OCI-LY7 (cell line): Measurements from ENCODE around the gene TPBGL. TPM values are rescaled to one million over a fixed set of nuclear protein-coding genes. Genes with fewer than 3 reads are reported as not detected.

Experiments
- BruUV-seq: library from RNA; stranded (reverse); fragments of 400-500 nt; replicated peaks from 2 replicates; lab custom pipeline; 2021; lab: Mats Ljungman, UMichigan
- CTCF ChIA-PET: fragments of 300-600 bp; sonication (Branson Sonifier 250); formaldehyde crosslinking; loops from one replicate; lab custom pipeline; 2022; ENCODE audit warnings: antibody characterized with exemption; ENCODE audit not compliant: unreplicated experiment; lab: Charles Lee
- POLR2A ChIA-PET: fragments of 300-600 bp; sonication (Branson Sonifier 250); formaldehyde crosslinking; loops from one replicate; lab custom pipeline; 2022; ENCODE audit warnings: antibody characterized with exemption; lab: Charles Lee
- DNase-seq: peaks from one replicate; pipeline ENCODE4 v3.0.0-alpha.2; 2015; ENCODE audit warnings: low spot score
- H2AFZ ChIP-seq: fragments of 200-600 bp; sonication (generic), shearing (Covaris generic); 2 replicates; pipeline ENCODE4 v1.6.1; 2014; ENCODE audit warnings: mild to moderate bottlenecking, antibody characterized with exemption, low read length, moderate library complexity
- H3K27ac ChIP-seq: fragments of 200-600 bp; sonication (generic); 2 replicates; pipeline ENCODE4 v1.5.1; 2014; ENCODE audit warnings: mixed run types, low read depth, mild to moderate bottlenecking, moderate library complexity, low read length, inconsistent platforms; ENCODE audit not compliant: poor library complexity, severe bottlenecking
- H3K36me3 ChIP-seq: fragments of 200-600 bp; sonication (generic); 2 replicates; pipeline ENCODE4 v1.6.1; 2014; ENCODE audit warnings: mild to moderate bottlenecking, antibody characterized with exemption, low read length, moderate library complexity, mixed read lengths; ENCODE audit not compliant: insufficient read depth
- H3K4me1 ChIP-seq: fragments of 200-600 bp; sonication (generic); 2 replicates; pipeline ENCODE4 v1.5.1; 2014; ENCODE audit warnings: mild to moderate bottlenecking, low read length; ENCODE audit not compliant: insufficient read depth, poor library complexity, severe bottlenecking
- H3K4me2 ChIP-seq: fragments of 200-600 bp; sonication (generic); 2 replicates; pipeline ENCODE4 v1.6.1; 2014; ENCODE audit warnings: mild to moderate bottlenecking, low read length
- H3K4me3 ChIP-seq: fragments of 200-600 bp; sonication (generic); 2 replicates; pipeline ENCODE4 v1.5.1; 2014; ENCODE audit warnings: mild to moderate bottlenecking, low read depth, low read length; ENCODE audit not compliant: poor library complexity, severe bottlenecking
- H3K79me2 ChIP-seq: fragments of 200-600 bp; sonication (generic); 2 replicates; pipeline ENCODE4 v1.6.1; 2016; ENCODE audit warnings: low read depth, mild to moderate bottlenecking, low read length, moderate library complexity, mixed read lengths; ENCODE audit not compliant: insufficient read depth
- H3K9me2 ChIP-seq: fragments of 200-600 bp; sonication (generic); 2 replicates; pipeline ENCODE4 v1.6.1; 2016; ENCODE audit warnings: mild to moderate bottlenecking, low read length, mixed read lengths; ENCODE audit not compliant: insufficient read depth
- H3K9me3 ChIP-seq: fragments of 200-600 bp; sonication (generic); 2 replicates; pipeline ENCODE4 v1.6.1; 2014; ENCODE audit warnings: mild to moderate bottlenecking, mixed run types, low read length, mixed read lengths
- H4K20me1 ChIP-seq: fragments of 200-600 bp; sonication (generic); 2 replicates; pipeline ENCODE4 v1.6.1; 2014; ENCODE audit warnings: mild to moderate bottlenecking, antibody characterized with exemption, low read length, moderate library complexity, mixed read lengths; ENCODE audit not compliant: insufficient read depth
- CTCF ChIP-seq: fragments of 200-600 bp; sonication (generic); conservative IDR thresholded peaks from 2 replicates; pipeline ENCODE4 v1.5.1; 2014; ENCODE audit warnings: mild to moderate bottlenecking, antibody characterized with exemption, low read length, moderate library complexity, mixed read lengths
- EZH2phosphoT487 ChIP-seq: fragments of 200-600 bp; sonication (generic); IDR thresholded peaks from 2 replicates; pipeline ENCODE4 v1.6.1; 2018; ENCODE audit warnings: low read depth, borderline replicate concordance, mild to moderate bottlenecking, mixed run types, antibody characterized with exemption, low read length, moderate library complexity, mixed read lengths
- intact Hi-C: fragments of 100-400 bp; cut with micrococcal nuclease; formaldehyde crosslinking; loops from one replicate; pipeline ENCODE4 v1.10.0; 2022; ENCODE audit not compliant: unreplicated experiment
- total RNA-seq, 2 experiments: library from RNA; depleted of rRNA in 1 of 2; stranded (reverse); fragments of >200 nt in 1 of 2; shearing (Covaris generic) in 1 of 2; gene quantifications; 2 replicates each; pipeline ENCODE4 v1.2.3, GENCODE V29; 2014 to 2022

Gene TPBGL
- total RNA-seq, 2 experiments from 2014 or later: not detected

GRCh38 chr11:75268626-75269366 lies 28.2 kb downstream of the TPBGL start:
- Histone ChIP-seq H3K79me2 (no peaks in the 10 kb centered on the region), H3K4me1 (peaks cover 13% of the 10 kb centered on the region), H4K20me1 (no peaks in the 10 kb centered on the region), H3K27ac (no peak overlapping the region), H3K4me2 (no peak overlapping the region), H3K9me2 (no peaks in the 10 kb centered on the region), H2AFZ (no peak overlapping the region), H3K36me3 (no peaks in the 10 kb centered on the region), H3K9me3 (no peaks in the 10 kb centered on the region), H3K4me3 (no peak overlapping the region)
- DNase-seq: no peak
- CTCF ChIA-PET: interaction anchor here (0.6 kb wide), 1 partner anchor 31 kb away, joined by 7 read pairs; no protein-coding TSS in a partner anchor
- intact Hi-C loops: no loop called here
- TF ChIP-seq EZH2phosphoT487: no peak
- no peak for TF ChIP-seq CTCF
- BruUV-seq: no TSS peak
- POLR2A ChIA-PET: no interaction called here

- Histone ChIP-seq H3K4me3 (no peak overlapping the region), H3K79me2 (no peaks in the 10 kb centered on the region), H3K27ac (no peak overlapping the region), H4K20me1 (no peaks in the 10 kb centered on the region), H3K4me1 (peaks cover 9% of the 10 kb centered on the region), H3K4me2 (no peak overlapping the region), H3K9me3 (no peaks in the 10 kb centered on the region), H3K9me2 (no peaks in the 10 kb centered on the region), H3K36me3 (no peaks in the 10 kb centered on the region), H2AFZ (no peak overlapping the region)
- ChIA-PET CTCF (interaction anchor here (0.6 kb wide), 1 partner anchor 32 kb away, joined by 7 read pairs; no protein-coding TSS in a partner anchor), POLR2A (no interaction called here)
- DNase-seq: no peak
- no TSS peak for BruUV-seq
- TF ChIP-seq EZH2phosphoT487 (no peak), CTCF (no peak)
- intact Hi-C loops: no loop called here
Observed at GRCh38 chr11:75269367-75269660, 28.7 kb downstream of the TPBGL start.

GRCh38 chr11:75269896-75270295 lies 29.3 kb downstream of the TPBGL start:
- H3K9me3 ChIP-seq: no peaks in the 10 kb centered on the region
- TF ChIP-seq EZH2phosphoT487: no peak
- TF ChIP-seq CTCF: no peak
- no peak overlapping the region for H3K4me2 ChIP-seq
- DNase-seq: no peak
- intact Hi-C loops: no loop called here
- peaks cover 9% of the 10 kb centered on the region for H3K4me1 ChIP-seq
- H3K36me3 ChIP-seq: no peaks in the 10 kb centered on the region
- H2AFZ ChIP-seq: no peak overlapping the region
- ChIA-PET CTCF (no interaction called here), POLR2A (interaction anchor here (1.2 kb wide), 1 partner anchor 25 kb away, joined by 3 read pairs; no protein-coding TSS in a partner anchor)
- H3K27ac ChIP-seq: no peak overlapping the region
- H3K4me3 ChIP-seq: no peak overlapping the region
- H3K79me2 ChIP-seq: no peaks in the 10 kb centered on the region
- no peaks in the 10 kb centered on the region for H4K20me1 ChIP-seq
- H3K9me2 ChIP-seq: no peaks in the 10 kb centered on the region
- no TSS peak for BruUV-seq
